HL-60 (cell line): ENCODE results near the gene TMEM121B.

Experiments
- GABPA ChIP-seq: IDR thresholded peaks from 2 replicates; pipeline ENCODE4 v1.6.1; 2012; ENCODE audit warnings: low read depth
- TF ChIP-seq, protein P1 (sequence below): IDR thresholded peaks from one replicate; pipeline ENCODE4 v1.5.1; 2011; ENCODE audit warnings: low read length, control low read depth, inconsistent platforms; ENCODE audit not compliant: insufficient read depth

DNA sequence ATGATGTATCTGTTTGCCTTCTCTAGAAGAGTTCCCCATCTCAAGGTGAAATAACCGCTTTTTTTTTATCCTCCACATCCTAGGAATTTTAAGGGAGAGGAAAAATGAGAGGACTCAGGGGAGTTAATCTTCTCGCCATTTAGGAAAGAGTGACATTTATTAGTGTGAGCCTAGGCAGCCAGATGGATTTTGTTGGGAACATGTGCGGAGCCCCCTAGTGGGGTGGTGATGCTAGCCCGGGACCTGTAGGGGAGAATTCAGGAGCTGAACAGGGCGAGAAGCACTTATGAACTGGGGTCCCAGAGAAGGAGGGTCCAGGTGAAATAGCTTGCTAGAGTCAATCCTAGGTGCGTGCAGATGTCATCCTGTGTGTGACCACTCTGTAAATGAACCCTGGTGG, 25.6 kb downstream of the TMEM121B start:
- TF ChIP-seq, protein P1, sequence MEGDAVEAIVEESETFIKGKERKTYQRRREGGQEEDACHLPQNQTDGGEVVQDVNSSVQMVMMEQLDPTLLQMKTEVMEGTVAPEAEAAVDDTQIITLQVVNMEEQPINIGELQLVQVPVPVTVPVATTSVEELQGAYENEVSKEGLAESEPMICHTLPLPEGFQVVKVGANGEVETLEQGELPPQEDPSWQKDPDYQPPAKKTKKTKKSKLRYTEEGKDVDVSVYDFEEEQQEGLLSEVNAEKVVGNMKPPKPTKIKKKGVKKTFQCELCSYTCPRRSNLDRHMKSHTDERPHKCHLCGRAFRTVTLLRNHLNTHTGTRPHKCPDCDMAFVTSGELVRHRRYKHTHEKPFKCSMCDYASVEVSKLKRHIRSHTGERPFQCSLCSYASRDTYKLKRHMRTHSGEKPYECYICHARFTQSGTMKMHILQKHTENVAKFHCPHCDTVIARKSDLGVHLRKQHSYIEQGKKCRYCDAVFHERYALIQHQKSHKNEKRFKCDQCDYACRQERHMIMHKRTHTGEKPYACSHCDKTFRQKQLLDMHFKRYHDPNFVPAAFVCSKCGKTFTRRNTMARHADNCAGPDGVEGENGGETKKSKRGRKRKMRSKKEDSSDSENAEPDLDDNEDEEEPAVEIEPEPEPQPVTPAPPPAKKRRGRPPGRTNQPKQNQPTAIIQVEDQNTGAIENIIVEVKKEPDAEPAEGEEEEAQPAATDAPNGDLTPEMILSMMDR: no peak
- no peak for TF ChIP-seq GABPA
